GM12801 (cell line): ENCODE measurements around the gene ACLY.

Experiments
- TF ChIP-seq, protein P1 (sequence below): IDR thresholded peaks from one replicate; pipeline ENCODE4 v1.5.1; 2011; ENCODE audit warnings: control low read depth; ENCODE audit not compliant: insufficient read length; ENCODE audit errors: extremely low read depth

The ACLY gene

DNA sequence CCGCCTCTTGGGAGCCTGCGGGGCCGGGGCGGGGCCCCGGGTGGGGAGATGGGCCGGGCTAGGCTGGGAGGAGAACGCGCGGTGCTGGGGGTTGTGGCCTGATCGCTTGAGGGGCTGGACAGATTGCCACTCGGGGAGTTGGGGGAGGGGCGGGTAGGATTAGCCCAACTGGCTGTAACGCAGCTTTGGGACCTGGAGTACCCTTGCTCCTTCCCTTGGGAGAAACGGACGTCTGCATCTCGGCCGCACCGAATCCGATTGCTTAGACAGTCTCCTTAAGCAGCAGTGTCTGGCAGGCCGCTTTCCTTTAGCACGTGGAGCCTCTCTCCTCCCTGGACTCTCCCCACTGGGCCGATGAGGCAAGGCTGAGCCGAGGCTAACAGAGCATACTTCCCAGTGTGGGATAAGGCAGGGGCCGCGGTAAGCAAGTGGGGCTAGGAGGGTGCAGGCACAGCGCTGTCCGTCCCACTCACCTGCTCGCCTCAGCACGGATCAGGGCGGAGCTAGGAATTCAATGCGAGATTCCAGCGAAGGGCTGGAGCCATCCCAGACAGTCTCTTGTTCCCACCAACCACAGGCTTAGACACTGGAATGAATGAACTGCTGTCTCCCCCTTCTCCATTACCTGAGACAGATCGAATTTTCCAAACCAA, 540 bp upstream of the ACLY start:
- TF ChIP-seq, protein P1, sequence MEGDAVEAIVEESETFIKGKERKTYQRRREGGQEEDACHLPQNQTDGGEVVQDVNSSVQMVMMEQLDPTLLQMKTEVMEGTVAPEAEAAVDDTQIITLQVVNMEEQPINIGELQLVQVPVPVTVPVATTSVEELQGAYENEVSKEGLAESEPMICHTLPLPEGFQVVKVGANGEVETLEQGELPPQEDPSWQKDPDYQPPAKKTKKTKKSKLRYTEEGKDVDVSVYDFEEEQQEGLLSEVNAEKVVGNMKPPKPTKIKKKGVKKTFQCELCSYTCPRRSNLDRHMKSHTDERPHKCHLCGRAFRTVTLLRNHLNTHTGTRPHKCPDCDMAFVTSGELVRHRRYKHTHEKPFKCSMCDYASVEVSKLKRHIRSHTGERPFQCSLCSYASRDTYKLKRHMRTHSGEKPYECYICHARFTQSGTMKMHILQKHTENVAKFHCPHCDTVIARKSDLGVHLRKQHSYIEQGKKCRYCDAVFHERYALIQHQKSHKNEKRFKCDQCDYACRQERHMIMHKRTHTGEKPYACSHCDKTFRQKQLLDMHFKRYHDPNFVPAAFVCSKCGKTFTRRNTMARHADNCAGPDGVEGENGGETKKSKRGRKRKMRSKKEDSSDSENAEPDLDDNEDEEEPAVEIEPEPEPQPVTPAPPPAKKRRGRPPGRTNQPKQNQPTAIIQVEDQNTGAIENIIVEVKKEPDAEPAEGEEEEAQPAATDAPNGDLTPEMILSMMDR = no peak

DNA sequence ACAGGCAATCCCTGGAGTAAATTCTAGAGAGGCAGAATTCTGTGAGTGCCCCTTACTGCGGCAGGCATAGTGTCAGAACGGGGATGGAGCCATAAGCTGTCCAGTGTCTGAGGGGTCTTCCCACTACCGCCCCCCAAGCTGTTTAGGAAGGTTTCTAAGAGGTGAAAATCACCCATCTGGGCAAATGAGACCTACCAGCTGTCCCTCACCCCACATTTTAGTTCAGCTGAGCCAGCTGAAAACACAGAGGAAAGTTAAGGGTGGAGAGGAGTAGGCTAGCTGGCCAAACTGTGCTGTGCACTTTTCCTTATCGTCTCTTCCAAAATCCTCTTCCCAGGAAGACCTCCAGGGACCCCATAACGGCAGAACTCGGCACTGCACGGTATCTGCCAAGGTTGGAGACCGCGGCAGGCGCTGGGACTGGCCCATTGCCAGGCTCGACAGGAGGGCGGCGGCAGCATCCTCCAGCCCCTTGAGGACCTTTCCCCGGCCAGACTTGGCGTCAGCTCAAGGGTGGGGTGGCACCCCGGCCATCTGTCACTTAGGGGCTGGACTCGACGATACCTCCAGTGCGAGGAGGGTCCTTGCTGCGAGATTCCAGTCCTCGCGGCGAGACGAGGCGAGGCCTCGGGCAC, 955 bp downstream of the ACLY start:
- TF ChIP-seq, protein P1 = no peak

DNA sequence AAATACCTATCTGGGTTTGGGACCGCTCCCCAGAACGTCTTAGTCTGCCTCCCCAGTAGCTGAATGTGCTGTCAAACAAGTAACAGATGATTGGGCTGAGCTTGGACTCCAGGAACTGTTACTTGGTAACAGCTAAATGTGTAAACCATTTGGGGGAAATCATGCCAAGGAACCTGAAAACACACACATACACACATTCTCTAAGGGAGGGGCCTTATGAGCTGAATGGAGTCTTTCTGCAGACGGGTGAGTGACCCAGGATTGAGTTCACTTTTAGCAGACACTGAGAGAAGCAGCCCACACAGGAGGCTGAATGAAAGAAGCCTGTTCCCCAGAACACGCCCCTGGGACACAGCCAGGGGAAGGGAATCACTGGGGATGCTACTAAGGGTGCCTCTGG, 1.6 kb downstream of the ACLY start:
- TF ChIP-seq, protein P1 = no peak

DNA sequence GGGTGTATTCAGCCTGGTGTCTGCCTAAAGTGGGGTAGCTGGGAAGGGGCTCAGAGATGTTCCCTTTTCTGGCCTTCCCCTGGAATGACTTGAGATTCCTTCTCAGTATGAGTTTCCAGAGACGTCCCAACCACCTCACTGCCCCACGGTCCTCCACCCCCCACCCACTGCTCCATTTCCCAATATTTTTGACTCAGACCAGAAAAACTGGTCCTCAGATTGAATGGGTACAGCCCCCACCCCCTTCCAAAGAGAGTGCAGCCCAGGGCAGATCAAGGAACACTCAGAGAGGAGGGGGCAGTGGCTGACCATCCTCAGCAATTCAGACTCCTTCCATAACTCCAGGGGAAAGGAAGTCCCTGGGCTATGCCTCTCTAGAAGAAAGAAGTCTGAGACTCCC, 3.2 kb downstream of the ACLY start:
- TF ChIP-seq, protein P1 = no peak

DNA sequence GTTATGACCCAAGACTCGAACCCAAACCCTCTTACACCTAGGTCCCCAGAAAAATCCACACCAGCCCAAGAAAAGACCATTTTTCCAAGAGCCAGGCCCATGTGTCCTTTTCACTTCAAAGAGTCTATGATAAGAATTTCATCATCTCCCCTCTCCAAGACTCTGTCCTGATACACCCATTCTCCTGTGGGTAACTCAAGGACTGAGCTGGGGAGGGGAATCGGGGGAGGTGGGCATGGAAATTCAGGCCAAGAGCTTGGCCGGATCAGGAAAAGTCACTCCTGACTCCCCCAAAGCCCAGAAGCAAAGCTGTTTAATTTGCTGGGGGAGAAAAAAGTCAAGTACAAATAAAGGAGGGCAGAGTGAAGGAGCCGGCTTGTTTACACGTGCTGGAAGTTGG, 3.7 kb downstream of the ACLY start:
- TF ChIP-seq, protein P1 = no peak

DNA sequence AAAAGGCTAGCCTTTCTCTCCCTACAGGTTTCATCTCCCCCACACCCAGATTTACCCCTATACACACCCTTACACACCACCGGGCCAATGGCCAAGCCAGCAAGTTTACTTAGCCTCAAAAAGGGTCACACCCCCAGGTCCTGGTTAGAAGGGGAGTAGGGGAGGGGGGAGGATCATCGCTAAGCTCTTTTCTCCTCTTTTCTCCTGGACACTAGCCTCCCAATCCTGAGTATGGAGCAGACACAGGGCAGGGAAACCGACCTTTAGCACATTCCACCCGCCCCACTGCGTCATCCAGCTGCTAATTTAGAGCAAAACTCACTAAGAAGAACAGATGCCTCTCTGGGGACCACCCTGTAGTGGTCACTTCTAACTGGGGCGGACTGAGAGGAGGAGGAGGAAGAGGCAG, 4.4 kb downstream of the ACLY start:
- TF ChIP-seq, protein P1 = no peak

DNA sequence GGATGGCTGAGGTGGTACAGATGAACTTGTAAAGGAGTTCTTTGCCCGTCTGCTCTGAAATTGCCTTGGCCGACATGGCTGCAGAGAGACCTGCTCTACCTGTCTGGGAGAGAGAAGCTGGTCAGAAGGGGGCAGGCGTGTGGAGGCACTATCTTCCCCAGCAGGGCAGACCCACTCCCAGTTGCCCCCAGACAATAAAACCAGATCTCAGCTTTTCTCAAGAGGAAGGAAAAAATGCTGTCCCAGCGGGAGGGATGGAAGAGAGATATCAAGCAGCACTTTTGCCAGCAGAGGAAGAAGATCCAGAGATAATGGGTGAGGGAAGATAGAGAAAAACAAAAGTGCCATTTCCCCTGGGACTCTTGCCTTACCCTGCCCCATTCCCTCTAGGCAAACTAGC, 5.0 kb downstream of the ACLY start:
- TF ChIP-seq, protein P1 = no peak
